PC-9 (cell line): ENCODE results near the gene SCN8A.

ENCODE experiments used
- CTCF ChIP-seq: fragments of 200-600 bp; sonication (generic); conservative IDR thresholded peaks from 2 replicates; pipeline ENCODE4 v1.6.1; 2017; ENCODE audit warnings: mixed run types, antibody characterized with exemption, mild to moderate bottlenecking, moderate library complexity
- EZH2 ChIP-seq: fragments of 200-600 bp; sonication (generic); IDR thresholded peaks from 2 replicates; pipeline ENCODE4 v1.8.0; 2017; ENCODE audit warnings: antibody characterized with exemption, low read depth

- TF ChIP-seq CTCF: no peak
- TF ChIP-seq EZH2: no peak
These were observed 238.0 kb downstream of the SCN8A start for GRCh38 chr12:51829011-51829481.
